ENCODE measurements around the gene MMP28.

GRCh38 chr17:35775039-35775438 lies 20.4 kb downstream of the MMP28 start:
- TF ChIP-seq CTCF (IDR thresholded peaks at IDR 0.05) (no peak), POLR2AphosphoS5 (IDR thresholded peaks at IDR 0.05) (no peak)

Data from transverse colon (tissue), 4 donors.